NCI-H1436 (cell line): Measurements from ENCODE around the gene GDI1.

Source experiments
- DNase-seq: peaks from one replicate; lab custom pipeline; 2025; lab: John Stamatoyannopoulos, UW

Gene GDI1

DNA sequence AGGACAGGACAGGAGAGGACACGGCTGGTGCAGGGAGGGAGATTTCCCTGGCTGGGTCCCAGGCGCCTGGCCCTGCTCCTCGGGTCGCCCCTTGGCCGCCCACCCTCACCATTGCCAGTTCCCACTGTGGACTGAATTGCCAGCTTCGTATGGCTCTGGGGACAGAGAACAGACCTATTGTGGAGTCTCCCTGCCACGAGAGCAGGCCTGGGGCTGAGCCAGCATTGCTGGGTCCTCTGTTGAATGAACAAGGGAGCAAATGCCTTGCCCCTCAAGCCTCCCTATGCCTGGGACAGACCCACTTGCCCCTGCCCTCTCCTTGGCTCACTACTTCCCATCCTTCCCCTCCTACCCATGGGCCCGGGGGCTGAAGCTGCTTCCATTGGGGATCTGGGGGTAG, 25.4 kb downstream of the GDI1 start:
- DNase-seq, result no peak

DNA sequence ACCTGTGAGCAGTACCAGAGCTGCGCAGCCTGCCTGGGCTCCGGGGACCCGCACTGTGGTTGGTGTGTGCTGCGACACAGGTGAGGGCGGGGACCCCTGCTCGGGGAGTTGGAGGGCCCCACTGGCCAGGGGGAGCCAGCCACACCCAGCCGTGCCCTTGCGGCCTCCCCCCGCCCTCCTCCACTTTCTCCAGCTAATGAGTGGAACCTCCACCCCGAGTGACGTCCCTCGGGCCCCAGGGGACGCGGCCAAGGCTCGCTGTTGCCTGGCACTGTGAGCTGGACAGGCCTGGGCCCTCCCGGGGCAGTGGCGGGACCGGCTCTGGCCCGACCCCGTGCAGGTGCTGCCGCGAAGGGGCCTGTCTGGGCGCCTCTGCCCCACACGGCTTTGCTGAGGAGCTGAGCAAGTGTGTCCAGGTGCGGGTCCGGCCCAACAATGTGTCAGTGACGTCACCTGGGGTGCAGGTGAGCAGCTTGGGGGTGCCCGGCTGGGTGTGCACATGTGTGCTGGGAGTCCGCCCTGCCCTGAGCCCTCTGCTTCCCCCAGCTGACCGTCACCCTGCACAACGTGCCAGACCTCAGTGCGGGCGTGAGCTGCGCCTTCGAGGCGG, 26.8 kb downstream of the GDI1 start:
- no peak for DNase-seq

DNA sequence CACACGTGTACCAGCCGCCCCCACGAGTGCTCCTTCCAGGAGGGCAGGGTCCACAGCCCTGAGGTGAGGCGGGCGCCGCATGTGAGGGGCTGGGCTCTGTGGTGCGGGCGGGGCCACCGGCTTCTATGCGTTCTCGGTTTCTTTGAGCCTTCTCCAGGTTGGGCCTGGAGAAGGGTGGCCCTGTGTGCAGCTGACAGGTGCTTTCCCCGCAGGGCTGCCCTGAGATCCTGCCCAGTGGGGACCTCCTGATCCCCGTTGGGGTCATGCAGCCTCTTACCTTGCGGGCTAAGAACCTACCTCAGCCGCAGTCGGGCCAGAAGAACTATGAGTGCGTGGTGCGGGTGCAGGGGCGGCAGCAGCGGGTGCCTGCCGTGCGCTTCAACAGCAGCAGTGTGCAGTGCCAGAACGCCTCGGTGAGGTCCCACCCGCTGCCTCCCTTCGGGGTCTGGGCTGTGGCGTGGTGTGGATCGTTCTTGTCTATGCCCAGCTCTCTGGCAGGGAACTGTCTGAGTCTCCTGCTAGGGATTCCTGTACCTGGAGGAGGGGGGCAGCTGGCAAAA, 27.9 kb downstream of the GDI1 start:
- no peak for DNase-seq

DNA sequence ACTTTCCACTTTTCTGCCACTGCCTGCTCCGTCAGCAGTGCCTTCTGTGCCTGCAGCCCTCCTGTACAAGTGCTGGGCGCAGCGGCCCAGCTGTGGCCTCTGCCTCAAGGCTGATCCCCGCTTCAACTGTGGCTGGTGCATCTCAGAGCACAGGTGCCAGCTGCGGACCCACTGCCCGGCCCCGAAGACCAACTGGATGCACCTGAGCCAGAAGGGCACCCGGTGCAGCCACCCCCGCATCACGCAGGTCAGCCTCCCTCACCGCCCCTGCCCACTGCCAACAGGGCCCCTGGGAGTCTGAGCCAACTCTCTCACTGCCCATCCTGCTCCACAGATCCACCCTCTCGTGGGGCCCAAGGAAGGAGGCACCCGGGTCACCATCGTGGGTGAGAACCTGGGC, 28.6 kb downstream of the GDI1 start:
- no peak for DNase-seq

DNA sequence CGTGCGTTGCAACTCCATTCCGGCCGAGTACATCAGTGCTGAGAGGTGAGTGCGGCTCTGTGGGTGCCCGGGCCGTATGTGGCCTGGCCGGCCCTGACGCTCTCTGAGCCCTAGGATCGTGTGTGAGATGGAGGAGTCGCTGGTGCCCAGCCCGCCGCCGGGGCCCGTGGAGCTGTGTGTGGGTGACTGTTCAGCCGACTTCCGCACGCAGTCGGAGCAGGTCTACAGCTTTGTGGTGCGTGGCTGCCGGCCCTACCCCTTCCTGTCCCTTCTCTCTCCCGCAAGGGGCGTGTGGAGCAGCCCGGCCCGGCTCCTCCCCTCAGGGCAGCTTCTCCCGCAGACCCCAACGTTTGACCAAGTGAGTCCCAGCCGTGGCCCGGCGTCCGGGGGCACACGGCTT, 29.1 kb downstream of the GDI1 start:
- no peak for DNase-seq

DNA sequence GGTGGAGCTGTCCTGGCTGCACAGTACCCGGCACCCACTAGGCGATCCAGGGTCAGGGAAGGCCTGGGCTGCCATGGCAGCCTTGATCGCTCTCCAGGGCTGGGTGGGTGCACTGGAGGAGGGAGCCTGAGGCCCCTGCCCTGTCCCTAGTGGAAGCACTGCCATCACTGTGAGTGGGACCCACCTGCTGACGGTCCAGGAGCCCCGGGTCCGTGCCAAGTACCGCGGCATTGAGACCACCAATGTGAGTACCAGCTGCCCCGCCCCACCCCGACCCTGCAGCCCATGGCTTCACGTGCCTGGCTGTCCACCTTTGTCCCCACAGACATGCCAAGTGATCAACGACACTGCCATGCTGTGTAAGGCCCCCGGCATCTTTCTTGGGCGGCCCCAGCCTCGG, 30.0 kb downstream of the GDI1 start:
- DNase-seq, result no peak

DNA sequence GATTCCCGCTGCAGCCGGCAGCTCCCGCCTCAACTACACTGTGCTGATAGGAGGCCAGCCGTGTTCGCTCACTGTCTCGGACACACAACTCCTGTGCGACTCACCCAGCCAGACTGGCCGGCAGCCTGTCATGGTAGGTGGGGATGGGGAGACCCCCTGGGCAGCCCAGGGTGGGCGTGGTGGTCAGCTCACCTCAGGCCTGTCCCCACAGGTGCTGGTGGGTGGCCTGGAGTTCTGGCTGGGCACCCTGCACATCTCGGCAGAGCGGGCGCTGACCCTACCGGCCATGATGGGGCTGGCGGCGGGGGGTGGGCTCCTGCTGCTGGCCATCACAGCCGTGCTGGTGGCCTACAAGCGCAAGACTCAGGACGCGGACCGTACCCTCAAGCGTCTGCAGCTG, 30.6 kb downstream of the GDI1 start:
- DNase-seq, result no peak

DNA sequence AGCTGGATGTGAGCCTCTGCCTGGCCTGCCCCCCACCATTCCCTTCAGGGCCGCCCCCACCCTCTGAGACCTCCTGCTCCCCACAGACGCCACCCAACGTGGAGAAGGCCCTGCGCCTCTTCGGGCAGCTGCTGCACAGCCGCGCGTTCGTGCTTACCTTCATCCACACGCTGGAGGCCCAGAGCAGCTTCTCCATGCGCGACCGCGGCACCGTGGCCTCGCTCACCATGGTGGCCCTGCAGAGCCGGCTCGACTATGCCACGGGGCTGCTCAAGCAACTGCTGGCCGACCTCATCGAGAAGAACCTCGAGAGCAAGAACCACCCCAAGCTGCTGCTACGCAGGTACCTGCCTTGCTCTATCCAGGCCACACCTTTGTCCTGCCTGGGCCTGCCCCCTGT, 31.3 kb downstream of the GDI1 start:
- no peak for DNase-seq

DNA sequence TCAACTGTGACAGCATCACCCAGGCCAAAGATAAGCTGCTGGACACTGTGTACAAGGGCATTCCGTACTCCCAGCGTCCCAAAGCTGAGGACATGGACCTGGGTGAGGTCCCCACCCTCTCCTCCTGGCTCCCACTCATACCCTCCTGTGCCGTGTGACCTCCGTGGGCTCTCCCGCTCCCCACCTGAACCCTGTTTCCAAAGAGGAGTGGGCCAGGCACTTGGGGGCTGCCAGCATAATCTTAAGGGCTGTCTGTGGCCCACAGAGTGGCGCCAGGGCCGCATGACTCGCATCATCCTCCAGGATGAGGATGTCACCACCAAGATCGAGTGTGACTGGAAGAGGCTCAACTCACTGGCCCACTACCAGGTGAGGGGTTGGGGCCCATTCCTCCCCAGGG, 32.2 kb downstream of the GDI1 start:
- DNase-seq, result no peak

DNA sequence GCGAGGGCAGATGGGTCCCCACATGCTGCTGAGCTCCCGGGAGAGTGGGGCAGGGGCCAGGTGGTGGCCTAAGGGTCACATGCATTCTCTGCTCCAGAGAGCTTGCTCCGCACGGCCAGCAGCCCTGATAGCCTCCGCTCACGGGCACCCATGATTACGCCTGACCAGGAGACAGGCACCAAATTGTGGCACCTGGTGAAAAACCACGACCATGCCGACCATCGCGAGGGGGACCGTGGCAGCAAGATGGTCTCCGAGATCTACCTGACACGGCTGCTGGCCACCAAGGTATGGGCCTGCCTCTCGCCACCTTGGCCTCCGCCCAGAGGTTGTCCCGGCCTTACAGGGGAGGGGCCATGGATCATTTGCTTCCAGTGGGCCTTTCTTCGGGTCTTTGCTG, 32.9 kb downstream of the GDI1 start:
- DNase-seq, result no peak

DNA sequence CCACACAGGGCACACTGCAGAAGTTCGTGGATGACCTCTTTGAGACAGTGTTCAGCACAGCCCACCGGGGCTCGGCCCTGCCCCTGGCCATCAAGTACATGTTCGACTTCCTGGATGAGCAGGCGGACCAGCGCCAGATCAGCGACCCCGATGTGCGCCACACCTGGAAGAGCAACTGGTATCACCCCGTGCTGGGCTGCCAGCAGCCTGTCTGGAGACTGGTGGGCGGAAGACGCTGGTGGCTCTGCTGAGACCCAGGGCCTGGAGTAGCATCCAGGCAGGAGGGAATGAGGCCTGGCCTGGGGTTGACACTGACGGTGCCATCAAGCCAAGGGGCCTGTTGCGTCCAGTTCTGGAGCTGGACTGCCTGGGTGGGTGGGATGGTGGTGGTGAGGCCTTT, 33.5 kb downstream of the GDI1 start:
- DNase-seq, result no peak

DNA sequence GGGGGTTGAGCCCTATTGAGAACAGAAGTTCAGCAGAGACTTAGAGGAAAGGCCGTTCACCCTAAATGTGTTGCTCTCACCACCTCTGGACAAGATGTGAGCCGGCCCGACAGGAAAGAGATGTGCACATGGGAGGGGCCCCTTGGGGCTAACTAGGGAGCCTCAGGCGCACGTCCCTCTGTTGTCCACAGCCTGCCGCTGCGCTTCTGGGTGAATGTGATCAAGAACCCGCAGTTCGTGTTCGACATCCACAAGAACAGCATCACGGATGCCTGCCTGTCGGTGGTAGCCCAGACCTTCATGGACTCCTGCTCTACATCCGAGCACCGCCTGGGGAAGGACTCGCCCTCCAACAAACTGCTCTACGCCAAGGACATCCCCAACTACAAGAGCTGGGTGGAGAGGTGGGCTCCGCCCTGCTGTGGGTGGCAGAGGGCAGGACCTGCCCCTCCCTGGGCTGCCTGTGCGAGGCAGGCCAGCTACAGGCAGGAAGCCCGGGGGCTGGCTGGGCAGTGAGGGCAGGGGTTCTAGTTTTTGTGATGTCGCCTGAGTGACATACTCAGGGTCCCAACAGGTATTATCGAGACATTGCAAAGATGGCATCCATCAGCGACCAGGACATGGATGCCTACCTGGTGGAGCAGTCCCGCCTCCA, 34.1 kb downstream of the GDI1 start:
- DNase-seq, result no peak

DNA sequence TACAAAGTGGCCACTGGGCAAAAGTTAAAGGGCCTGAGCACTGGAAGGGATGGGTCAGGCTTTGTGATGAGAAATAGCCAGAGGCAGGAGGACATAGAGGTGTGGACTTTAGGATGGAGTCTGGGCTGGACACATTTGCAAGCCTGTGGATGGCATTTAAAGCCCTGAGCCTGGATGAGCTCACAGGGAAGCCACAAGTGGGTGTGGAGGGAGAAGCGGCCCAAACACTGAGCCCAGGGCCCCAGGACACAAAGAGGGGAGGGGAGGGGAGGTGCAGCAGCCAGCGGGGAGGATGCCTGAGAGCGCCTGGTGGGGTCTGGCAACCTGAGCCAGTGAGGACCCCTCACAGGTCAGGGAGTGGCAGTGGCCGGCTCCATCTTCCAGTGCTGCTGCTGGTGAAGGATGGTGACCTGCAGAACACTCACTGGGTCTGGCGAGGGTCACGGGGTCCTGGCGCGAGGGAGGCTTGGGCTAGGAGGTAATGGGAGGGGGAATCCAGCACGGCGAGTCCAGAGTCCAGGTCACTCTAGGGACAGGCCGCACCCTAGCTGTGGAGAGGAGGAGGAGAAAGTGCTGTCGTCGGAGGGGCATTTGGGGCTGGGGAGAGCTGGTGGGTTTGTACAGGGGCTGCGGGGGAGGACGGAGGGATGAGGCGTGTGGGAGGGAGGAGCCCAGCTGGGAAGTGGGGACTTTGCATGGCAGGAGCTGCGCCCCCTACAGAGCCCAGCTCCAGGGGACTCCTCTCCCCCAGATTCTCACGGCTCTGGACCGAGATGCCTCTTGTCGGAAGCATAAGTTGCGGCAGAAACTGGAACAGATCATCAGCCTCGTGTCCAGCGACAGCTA, 35.1 kb downstream of the GDI1 start:
- DNase-seq, result no peak

DNA sequence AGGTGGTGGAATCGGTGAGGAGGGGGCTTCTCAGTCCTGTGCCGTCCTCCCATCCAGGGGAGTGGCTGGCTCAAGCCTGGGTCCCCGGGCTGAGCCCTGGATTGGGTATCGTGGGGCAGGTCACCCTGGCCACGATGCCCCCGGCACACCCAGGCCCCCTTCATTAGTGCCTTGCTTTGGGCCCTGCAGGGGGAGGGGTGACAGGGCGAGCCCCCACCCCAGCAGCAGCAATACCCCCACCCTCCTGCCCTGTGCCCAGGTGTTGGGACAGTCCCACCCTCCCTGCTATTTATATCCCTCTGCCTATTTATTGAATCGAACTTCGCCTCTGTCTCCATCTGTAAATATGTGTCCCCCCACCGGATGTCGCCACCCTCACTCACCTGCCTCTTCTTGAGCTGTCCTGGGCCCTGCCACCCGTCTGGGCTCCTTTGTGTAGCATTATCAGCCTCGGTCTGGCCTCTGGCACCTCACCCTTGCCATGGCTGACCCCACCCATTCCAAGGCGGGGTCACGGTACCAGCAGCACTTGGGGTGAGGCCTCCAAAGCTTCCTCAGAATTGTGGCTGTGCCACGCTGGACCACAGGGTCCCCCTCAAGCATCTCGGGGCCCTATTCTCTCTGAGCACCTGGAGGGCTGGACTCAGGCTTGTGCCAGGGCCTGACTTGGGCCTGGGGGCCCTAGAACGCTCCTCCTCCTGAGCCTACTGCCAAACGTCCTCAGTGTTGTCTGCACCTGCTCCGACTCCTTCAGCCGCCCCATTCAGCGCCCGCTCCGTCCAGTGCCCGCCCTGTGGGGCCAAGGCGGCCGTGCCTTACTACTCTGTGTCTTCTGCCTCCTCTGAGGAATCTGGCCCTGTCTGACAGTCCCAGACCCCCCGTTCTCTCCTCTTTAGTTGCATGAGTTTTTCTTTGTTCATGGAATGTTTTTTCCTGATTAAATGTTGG, 36.0 kb downstream of the GDI1 start:
- DNase-seq, result no peak

DNA sequence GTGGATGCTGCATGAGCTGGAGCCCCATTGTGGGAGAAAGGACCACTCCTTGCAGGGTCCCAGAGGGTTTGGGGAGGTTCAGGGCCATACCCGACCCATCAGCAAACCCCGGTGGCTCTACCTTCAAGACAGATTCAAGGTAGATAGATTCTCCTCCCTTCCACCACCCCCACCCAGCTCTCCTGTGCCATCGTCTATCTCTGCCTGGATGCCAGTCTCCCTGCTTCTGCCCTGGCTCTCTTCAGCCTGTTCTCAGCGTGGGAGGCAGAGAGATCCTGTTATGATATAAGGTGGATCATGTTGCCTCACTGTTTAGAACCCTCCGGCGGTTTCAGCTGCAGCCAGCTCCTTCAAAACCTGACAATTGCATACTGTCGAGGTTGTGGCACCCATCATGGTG, 36.7 kb downstream of the GDI1 start:
- no peak for DNase-seq

DNA sequence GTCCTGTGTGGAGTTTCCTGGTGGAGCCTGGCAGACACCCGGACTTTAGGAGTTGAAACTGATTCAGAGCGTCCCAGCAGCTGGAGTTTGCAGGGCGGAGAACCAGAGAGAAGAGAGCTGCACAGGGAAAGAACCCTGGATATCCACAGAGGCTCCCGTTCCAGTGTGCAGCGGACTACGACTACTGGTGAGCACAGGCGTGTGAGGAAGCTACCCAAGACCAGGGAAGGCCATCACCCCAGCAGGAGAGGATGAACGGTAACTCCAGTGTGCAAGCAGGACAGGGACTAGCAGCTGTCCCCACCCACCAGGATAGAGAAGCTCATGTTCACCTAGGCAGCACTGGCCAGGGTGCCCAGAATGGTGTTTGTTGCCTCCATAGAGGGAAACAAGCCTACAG, 39.9 kb downstream of the GDI1 start:
- DNase-seq, result no peak

DNA sequence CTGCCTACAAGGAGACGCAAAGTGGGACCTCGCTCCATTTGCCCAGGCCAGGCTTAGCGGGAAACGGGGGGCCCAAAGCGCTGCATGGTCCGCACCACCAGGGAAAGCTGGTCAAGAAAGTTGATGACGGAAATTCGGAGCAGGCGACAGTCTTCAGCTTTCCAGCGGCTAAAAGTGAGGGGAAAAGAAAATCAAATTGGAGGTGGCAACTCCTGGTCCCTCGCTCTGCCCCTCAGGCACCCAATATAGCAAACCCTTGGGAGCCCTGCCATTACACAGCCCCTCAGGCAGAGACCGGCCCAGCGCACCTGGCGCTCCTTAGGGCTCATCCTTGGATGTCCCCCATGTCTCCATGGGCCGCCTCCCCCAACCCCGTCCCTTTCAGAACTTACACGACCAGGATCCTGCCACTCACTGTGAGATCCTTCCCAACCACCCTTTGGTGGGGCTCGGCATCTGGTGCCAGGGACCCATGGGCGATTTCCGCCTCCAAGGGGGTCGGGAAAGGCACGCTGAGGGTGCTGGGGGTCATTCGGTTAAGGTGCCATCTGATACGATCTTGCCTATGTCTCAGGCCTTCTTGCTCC, 41.0 kb downstream of the GDI1 start:
- no peak for DNase-seq

DNA sequence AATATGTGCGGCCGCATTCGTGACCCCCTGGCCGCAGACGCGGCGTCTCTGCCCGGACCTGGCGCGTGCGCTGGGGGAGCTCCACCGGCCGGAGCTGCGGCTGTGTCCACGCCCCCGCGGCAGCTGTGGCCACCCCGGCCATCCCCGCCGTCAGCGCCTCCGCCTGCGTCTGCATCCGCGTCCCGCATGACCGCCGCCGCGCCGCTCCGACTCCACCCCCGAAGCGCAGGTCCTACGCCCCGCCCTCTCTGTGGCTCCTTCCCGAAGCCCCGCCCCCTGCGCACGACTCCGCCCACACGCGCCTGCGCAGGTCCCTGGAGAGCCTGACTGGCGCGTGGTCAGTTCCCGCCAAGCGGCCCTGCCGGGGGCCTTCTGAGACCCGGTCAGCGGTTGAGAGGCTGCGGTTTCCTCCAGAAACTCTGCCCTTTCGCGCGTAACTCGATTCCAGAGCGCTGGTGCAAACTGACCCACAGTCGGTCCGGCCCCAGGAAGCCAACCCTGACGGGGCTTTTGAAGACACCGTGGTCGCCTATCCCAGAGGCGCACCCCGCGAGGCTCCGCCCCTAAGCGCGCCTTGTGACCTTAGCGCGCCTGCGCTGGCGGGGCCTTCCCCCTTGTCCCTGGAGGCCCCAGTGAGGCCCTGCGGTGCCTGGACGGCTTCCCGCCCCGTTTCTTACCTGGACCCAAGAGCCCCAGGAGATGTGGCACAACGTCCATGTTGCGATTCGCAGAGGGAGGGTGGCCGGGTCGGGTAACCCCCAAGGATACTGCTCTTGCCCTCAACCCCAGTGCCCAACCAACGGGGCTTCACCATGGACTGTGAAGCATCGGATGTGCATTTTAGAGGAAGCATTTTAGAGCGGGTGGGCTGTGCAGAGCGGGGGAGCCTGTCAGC, 42.0 kb downstream of the GDI1 start, which contains the start of gene LAGE3:
TSS of gene LAGE3 (minus strand) at position 554 of the 895 bp plus-strand sequence. CDS start at position 188, 366 bp downstream.
- peak; percentile 93 for DNase-seq

DNA sequence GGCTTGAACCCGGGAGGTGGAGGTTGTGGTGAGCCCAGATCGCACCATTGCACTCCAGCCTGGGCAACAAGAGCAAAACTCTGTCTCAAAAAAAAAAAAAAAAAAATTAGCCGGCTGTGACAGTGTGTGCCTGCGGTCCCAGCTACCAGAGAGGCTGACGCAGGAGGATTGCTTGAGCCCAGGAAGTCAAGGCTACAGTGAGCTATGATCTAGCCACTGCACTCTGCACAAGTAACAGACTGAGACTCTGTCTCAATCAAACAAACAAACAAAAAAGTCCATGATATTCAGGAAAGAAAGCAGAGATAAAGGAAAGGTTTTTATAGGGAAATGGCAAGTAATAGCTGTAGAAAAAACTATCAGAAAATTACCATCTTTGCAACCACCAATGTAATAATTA, 44.2 kb downstream of the GDI1 start:
- no peak for DNase-seq

DNA sequence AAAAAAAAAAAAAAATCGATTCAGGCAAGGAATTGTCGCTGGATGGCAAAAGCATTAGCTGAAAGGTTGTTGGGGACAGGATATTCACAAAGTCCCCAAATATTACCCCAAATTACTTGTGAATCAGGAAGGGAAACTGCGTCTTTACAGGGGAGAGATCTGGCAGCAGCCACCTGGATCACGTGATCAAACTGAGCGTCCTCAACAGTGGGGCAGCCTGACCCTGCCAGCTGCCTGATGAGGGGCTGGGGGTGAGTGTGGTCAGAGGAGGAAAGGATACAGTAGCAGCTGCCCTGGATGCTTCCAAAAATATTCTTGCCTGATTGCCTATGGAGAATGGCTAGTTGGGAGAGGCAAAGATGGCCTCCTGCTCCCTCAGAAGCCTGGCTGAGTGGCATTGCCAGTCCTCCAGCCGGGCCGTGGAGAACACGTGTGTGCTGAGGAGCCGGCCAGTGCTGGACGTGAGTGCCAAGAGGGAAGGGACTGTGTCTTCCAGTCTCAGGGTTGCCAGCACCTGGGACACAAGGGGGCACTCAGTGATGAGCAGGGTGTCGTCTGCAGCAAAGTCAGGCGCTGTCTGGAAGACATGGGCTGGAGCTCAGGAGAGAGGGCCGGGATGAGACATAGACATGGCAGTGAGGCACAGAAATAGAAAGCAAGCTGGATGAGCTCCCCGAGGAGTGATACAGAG, 45.1 kb downstream of the GDI1 start:
- DNase-seq, result no peak
